Hematopoietic multipotent progenitor cell treated with erythropoietin and hydrocortisone succinate and interleukin-3 and kit ligand, for 8 days (in vitro differentiated cells): ENCODE measurements around the gene FNBP1L.

Experiments used
- DNase-seq: peaks from one replicate; pipeline ENCODE4 v3.0.0-alpha.2; 2015

FNBP1L gene

GRCh38 chr1:93495911-93496310 lies 48.0 kb downstream of the FNBP1L start:
- no peak for DNase-seq

GRCh38 chr1:93496520-93496919 lies 48.6 kb downstream of the FNBP1L start:
- no peak for DNase-seq

- DNase-seq: no peak
These were observed 51.2 kb downstream of the FNBP1L start for GRCh38 chr1:93499075-93499474.

GRCh38 chr1:93499533-93499932 lies 51.6 kb downstream of the FNBP1L start:
- DNase-seq: no peak

GRCh38 chr1:93500275-93500674 lies 52.4 kb downstream of the FNBP1L start:
- no peak for DNase-seq

- peak; percentile 49 for DNase-seq
These were observed 53.5 kb downstream of the FNBP1L start for GRCh38 chr1:93501399-93501798.

GRCh38 chr1:93501829-93502369 lies 54.0 kb downstream of the FNBP1L start:
- no peak for DNase-seq

GRCh38 chr1:93502571-93502970 lies 54.7 kb downstream of the FNBP1L start:
- no peak for DNase-seq

- no peak for DNase-seq
These were observed 55.2 kb downstream of the FNBP1L start for GRCh38 chr1:93503163-93503562.

- no peak for DNase-seq
These were observed 55.9 kb downstream of the FNBP1L start for GRCh38 chr1:93503816-93504215.

- peak; percentile 72 for DNase-seq
These were observed 56.5 kb downstream of the FNBP1L start for GRCh38 chr1:93504247-93505033.

- no peak for DNase-seq
These were observed 58.2 kb downstream of the FNBP1L start for GRCh38 chr1:93506126-93506525.

- no peak for DNase-seq
These were observed 68.2 kb downstream of the FNBP1L start for GRCh38 chr1:93516164-93516563.

GRCh38 chr1:93518516-93518915 lies 70.6 kb downstream of the FNBP1L start:
- DNase-seq: no peak

- no peak for DNase-seq
These were observed 71.4 kb downstream of the FNBP1L start for GRCh38 chr1:93519199-93519829.

GRCh38 chr1:93521618-93522017 lies 73.7 kb downstream of the FNBP1L start:
- no peak for DNase-seq

GRCh38 chr1:93522721-93523120 lies 74.8 kb downstream of the FNBP1L start:
- no peak for DNase-seq

- DNase-seq: no peak
These were observed 77.5 kb downstream of the FNBP1L start for GRCh38 chr1:93525431-93525830.

- no peak for DNase-seq
These were observed 78.5 kb downstream of the FNBP1L start for GRCh38 chr1:93526431-93526830.

- DNase-seq: peak; percentile 17
These were observed 80.5 kb downstream of the FNBP1L start for GRCh38 chr1:93528412-93528811.

- DNase-seq: no peak
These were observed 83.3 kb downstream of the FNBP1L start for GRCh38 chr1:93531193-93531592.

GRCh38 chr1:93532780-93533378 lies 85.0 kb downstream of the FNBP1L start:
- DNase-seq: no peak

- DNase-seq: no peak
These were observed 85.8 kb downstream of the FNBP1L start for GRCh38 chr1:93533677-93534076.

- no peak for DNase-seq
These were observed 89.5 kb downstream of the FNBP1L start for GRCh38 chr1:93537396-93537795.
